CD14-positive monocyte (primary cell): ENCODE measurements around the gene CELSR1. TPM values are rescaled to one million over a fixed set of nuclear protein-coding genes. Genes with fewer than 3 reads are reported as not detected.

ENCODE experiments used
- DNase-seq, 3 donors: peaks; one replicate each; pipeline ENCODE4 v3.0.0-alpha.2; 2011 to 2022
- H2AFZ ChIP-seq: 2 replicates; pipeline ENCODE4 v1.6.0; 2012; ENCODE audit warnings: mild to moderate bottlenecking, low read depth, low read length, inconsistent platforms; ENCODE audit not compliant: insufficient read depth, poor library complexity, severe bottlenecking
- H3K27ac ChIP-seq, 2 donors: 1 replicate in 1 of 2; 2 replicates in 1 of 2; pipeline ENCODE4 v1.5.1; 2012 to 2013; ENCODE audit warnings: low read length in 2 of 2, control low read depth in 1 of 2, inconsistent platforms in 1 of 2, low read depth in 1 of 2, mild to moderate bottlenecking in 1 of 2
- H3K27me3 ChIP-seq, 2 donors: one replicate each; pipeline versions ENCODE4 v1.6.0 to v1.6.1; 2011 to 2013; ENCODE audit warnings: low read length in 2 of 2; ENCODE audit not compliant: control insufficient read depth in 2 of 2, insufficient read depth in 2 of 2
- H3K36me3 ChIP-seq, 2 donors: replicated peaks in 1 of 2; 1 replicate in 1 of 2; 2 replicates in 1 of 2; pipeline versions ENCODE4 v1.5.1 to v1.6.1; 2012 to 2013; ENCODE audit warnings: low read length in 2 of 2, control low read depth in 1 of 2, inconsistent platforms in 1 of 2, mild to moderate bottlenecking in 1 of 2; ENCODE audit not compliant: insufficient read depth in 2 of 2, control insufficient read depth in 1 of 2
- H3K4me1 ChIP-seq, 2 donors: 1 replicate in 1 of 2; 2 replicates in 1 of 2; pipeline versions ENCODE4 v1.5.1 to v1.6.1; 2012 to 2013; ENCODE audit warnings: low read length in 2 of 2, control low read depth in 1 of 2, inconsistent platforms in 1 of 2, mild to moderate bottlenecking in 1 of 2, moderate library complexity in 1 of 2; ENCODE audit not compliant: insufficient read depth in 2 of 2, control insufficient read depth in 1 of 2
- H3K4me2 ChIP-seq: replicated peaks from 2 replicates; pipeline ENCODE3; 2012; ENCODE audit warnings: low read length, moderate library complexity, mild to moderate bottlenecking; ENCODE audit not compliant: poor library complexity, severe bottlenecking; ENCODE audit errors: extremely low read depth
- H3K4me3 ChIP-seq, 3 experiments: fragments of 200-600 bp in 1 of 3; sonication (generic) in 1 of 3; replicated peaks in 1 of 3; 1 replicate in 2 of 3; 2 replicates in 1 of 3; pipeline ENCODE4 v1.5.1; 2011 to 2013; ENCODE audit warnings: low read length in 3 of 3, mild to moderate bottlenecking in 3 of 3, control low read depth in 2 of 3, low read depth in 2 of 3, inconsistent platforms in 1 of 3, moderate library complexity in 1 of 3
- H3K79me2 ChIP-seq: 2 replicates; pipeline ENCODE4 v1.6.0; 2012; ENCODE audit warnings: mild to moderate bottlenecking, control low read depth, inconsistent platforms, low read length, moderate library complexity; ENCODE audit not compliant: insufficient read depth
- H3K9ac ChIP-seq: 2 replicates; pipeline ENCODE4 v1.6.0; 2017; ENCODE audit warnings: low read length, mild to moderate bottlenecking; ENCODE audit not compliant: insufficient read depth, poor library complexity, severe bottlenecking
- H3K9me3 ChIP-seq, 2 donors: replicated peaks in 1 of 2; 1 replicate in 1 of 2; 2 replicates in 1 of 2; pipeline versions ENCODE4 v1.5.1 to v1.6.1; 2012 to 2013; ENCODE audit warnings: low read length in 2 of 2, control low read depth in 1 of 2; ENCODE audit not compliant: control insufficient read depth in 1 of 2, insufficient read depth in 1 of 2
- H4K20me1 ChIP-seq: 2 replicates; pipeline ENCODE4 v1.6.0; 2012; ENCODE audit warnings: mild to moderate bottlenecking, low read length, control low read depth, moderate library complexity; ENCODE audit not compliant: insufficient read depth
- H3K27ac Mint-ChIP-seq, 7 donors: one replicate each; pipeline ENCODE4 v1.8.0; 2020; ENCODE audit warnings: mild to moderate bottlenecking in 7 of 7, mixed read lengths in 7 of 7, moderate library complexity in 6 of 7, inconsistent platforms in 2 of 7
- H3K27me3 Mint-ChIP-seq, 3 donors: one replicate each; pipeline ENCODE4 v1.8.0; 2021 to 2022; ENCODE audit warnings: low read depth in 3 of 3, mild to moderate bottlenecking in 3 of 3, mixed read lengths in 3 of 3, moderate library complexity in 3 of 3, inconsistent platforms in 1 of 3
- H3K36me3 Mint-ChIP-seq, 2 donors: one replicate each; pipeline ENCODE4 v1.8.0; 2020; ENCODE audit warnings: mixed read lengths in 2 of 2, inconsistent platforms in 1 of 2, mild to moderate bottlenecking in 1 of 2
- H3K4me1 Mint-ChIP-seq: one replicate; pipeline ENCODE4 v1.8.0; 2020; ENCODE audit warnings: mild to moderate bottlenecking, mixed read lengths
- H3K4me3 Mint-ChIP-seq, 2 donors: one replicate each; pipeline ENCODE4 v1.8.0; 2020; ENCODE audit warnings: mild to moderate bottlenecking in 2 of 2, mixed read lengths in 2 of 2, moderate library complexity in 1 of 2
- H3K9me3 Mint-ChIP-seq, 7 donors: one replicate each; pipeline ENCODE4 v1.8.0; 2020 to 2022; ENCODE audit warnings: mixed read lengths in 7 of 7, mild to moderate bottlenecking in 6 of 7, moderate library complexity in 6 of 7, inconsistent platforms in 2 of 7
- WGBS: methylation state at CpG from one replicate; pipeline ENCODE4 v1.1.5; 2013; ENCODE audit warnings: missing lambda C conversion rate; ENCODE audit not compliant: insufficient coverage; 5-methylcytosine and 5-hydroxymethylcytosine counted together
- intact Hi-C, 2 donors: fragments of 100-400 bp; cut with micrococcal nuclease; formaldehyde crosslinking; loops; one replicate each; pipeline versions ENCODE4 v1.15.0 to v1.15.1; 2023
- polyA plus RNA-seq, 3 donors: library from polyadenylated mRNA; depleted of rRNA in 1 of 3; unstranded in 2 of 3; stranded (reverse) in 1 of 3; fragments of 300-500 nt in 2 of 3; fragments of >200 nt in 1 of 3; fragmentation: Illumina TruSeq in 2 of 3; gene quantifications; 1 replicate in 2 of 3; 2 replicates in 1 of 3; pipeline ENCODE4 v1.2.3, GENCODE V29; 2012 to 2021
- TF ChIP-seq, protein P1 (sequence below): fragments of 200-600 bp; IDR thresholded peaks from one replicate; pipeline ENCODE4 v1.8.0; 2022; ENCODE audit warnings: antibody characterized with exemption, mild to moderate bottlenecking

CELSR1 gene
- polyA plus RNA-seq, 3 donors, result 0.16 TPM; not detected in 2

- Mint-ChIP-seq H3K27ac (no peak overlapping the region), H3K9me3 (peaks cover 5 to 11% (median 9%) of the 10 kb centered on the region in 7 donors), H3K36me3 (no peaks in the 10 kb centered on the region), H3K4me1 (no peaks in the 10 kb centered on the region), H3K4me3 (no peak overlapping the region), H3K27me3 (peaks cover 0 to 5% (median 0%) of the 10 kb centered on the region in 3 donors)
- H2AFZ ChIP-seq, result no peak overlapping the region
- H4K20me1 ChIP-seq, result no peaks in the 10 kb centered on the region
- no peak overlapping the region for H3K4me3 ChIP-seq
- H3K27me3 ChIP-seq, result no peaks in the 10 kb centered on the region
- TF ChIP-seq, protein P1, sequence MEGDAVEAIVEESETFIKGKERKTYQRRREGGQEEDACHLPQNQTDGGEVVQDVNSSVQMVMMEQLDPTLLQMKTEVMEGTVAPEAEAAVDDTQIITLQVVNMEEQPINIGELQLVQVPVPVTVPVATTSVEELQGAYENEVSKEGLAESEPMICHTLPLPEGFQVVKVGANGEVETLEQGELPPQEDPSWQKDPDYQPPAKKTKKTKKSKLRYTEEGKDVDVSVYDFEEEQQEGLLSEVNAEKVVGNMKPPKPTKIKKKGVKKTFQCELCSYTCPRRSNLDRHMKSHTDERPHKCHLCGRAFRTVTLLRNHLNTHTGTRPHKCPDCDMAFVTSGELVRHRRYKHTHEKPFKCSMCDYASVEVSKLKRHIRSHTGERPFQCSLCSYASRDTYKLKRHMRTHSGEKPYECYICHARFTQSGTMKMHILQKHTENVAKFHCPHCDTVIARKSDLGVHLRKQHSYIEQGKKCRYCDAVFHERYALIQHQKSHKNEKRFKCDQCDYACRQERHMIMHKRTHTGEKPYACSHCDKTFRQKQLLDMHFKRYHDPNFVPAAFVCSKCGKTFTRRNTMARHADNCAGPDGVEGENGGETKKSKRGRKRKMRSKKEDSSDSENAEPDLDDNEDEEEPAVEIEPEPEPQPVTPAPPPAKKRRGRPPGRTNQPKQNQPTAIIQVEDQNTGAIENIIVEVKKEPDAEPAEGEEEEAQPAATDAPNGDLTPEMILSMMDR, result no peak
- H3K36me3 ChIP-seq, result no peaks in the 10 kb centered on the region
- H3K27ac ChIP-seq, result no peak overlapping the region
- H3K4me1 ChIP-seq, result no peaks in the 10 kb centered on the region
- no peak for DNase-seq
- H3K9ac ChIP-seq, result no peak overlapping the region
- WGBS, result 92% methylated on average over 8 of the region's 8 CpGs
- H3K4me2 ChIP-seq, result no peak overlapping the region
- peaks cover 7 to 8% of the 10 kb centered on the region in 2 donors for H3K9me3 ChIP-seq
- intact Hi-C loops, result no loop called here
- H3K79me2 ChIP-seq, result no peaks in the 10 kb centered on the region
These were observed 114.5 kb downstream of the CELSR1 start for GRCh38 chr22:46422896-46423295.

DNA sequence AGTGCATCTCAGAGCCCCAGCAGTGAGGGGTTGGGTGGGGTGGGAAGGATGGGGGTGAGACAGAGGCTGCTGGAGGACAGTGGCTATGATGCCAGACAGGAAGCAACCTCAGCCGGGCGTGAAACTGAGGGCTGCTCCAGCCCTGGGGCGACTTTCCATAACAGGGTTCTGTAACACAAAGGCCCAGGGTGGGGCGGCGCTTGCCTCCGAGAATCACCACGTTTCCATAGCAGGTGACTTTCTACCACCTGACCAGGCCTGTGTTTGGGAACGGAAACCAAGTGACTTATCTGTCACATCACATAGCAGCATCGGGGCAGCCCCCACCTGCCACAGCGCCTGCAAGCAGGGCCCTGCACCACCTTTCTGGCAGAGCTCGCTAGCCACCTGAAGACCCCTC, 116.2 kb downstream of the CELSR1 start:
- Mint-ChIP-seq H3K27me3 (peaks cover 0 to 2% (median 0%) of the 10 kb centered on the region in 3 donors), H3K4me1 (no peaks in the 10 kb centered on the region), H3K4me3 (no peak overlapping the region), H3K27ac (no peak overlapping the region), H3K36me3 (no peaks in the 10 kb centered on the region), H3K9me3 (peaks cover 5 to 11% (median 8%) of the 10 kb centered on the region in 7 donors)
- peaks cover 5% of the 10 kb centered on the region in 2 donors for H3K9me3 ChIP-seq
- H4K20me1 ChIP-seq, result no peaks in the 10 kb centered on the region
- H3K4me3 ChIP-seq, result no peak overlapping the region
- H3K36me3 ChIP-seq, result no peaks in the 10 kb centered on the region
- no peaks in the 10 kb centered on the region for H3K79me2 ChIP-seq
- no peak overlapping the region for H3K27ac ChIP-seq
- no peak overlapping the region for H3K9ac ChIP-seq
- no peaks in the 10 kb centered on the region for H3K4me1 ChIP-seq
- no peaks in the 10 kb centered on the region for H3K27me3 ChIP-seq
- no peak for DNase-seq
- TF ChIP-seq, protein P1, result no peak
- H3K4me2 ChIP-seq, result no peak overlapping the region
- intact Hi-C loops, result no loop called here
- 91% methylated on average over 10 of the region's 11 CpGs for WGBS
- no peak overlapping the region for H2AFZ ChIP-seq
